HUES6 (cell line): ENCODE measurements around the gene KLHL35.
"Not testable (repeated sequence)": the region's sequence is repeated elsewhere in the genome, so short reads cannot be mapped to it uniquely, and the experiment has no call there.

Experiments
- H3K27ac ChIP-seq: 2 replicates; pipeline ENCODE4 v1.7.0; 2013; ENCODE audit warnings: low read depth, mild to moderate bottlenecking, low read length, inconsistent platforms
- H3K27me3 ChIP-seq: 2 replicates; pipeline ENCODE4 v1.6.1; 2013; ENCODE audit warnings: low read length; ENCODE audit not compliant: control insufficient read depth, insufficient read depth
- H3K36me3 ChIP-seq: 2 replicates; pipeline ENCODE4 v1.6.1; 2013; ENCODE audit warnings: low read length; ENCODE audit not compliant: control insufficient read depth, insufficient read depth
- H3K4me1 ChIP-seq: 2 replicates; pipeline ENCODE4 v1.6.1; 2013; ENCODE audit warnings: low read length; ENCODE audit not compliant: control insufficient read depth, insufficient read depth
- H3K4me3 ChIP-seq: 2 replicates; pipeline ENCODE4 v1.5.1; 2013; ENCODE audit warnings: low read depth, low read length
- H3K9ac ChIP-seq: one replicate; pipeline ENCODE4 v1.6.1; 2013; ENCODE audit warnings: mild to moderate bottlenecking, low read length
- H3K9me3 ChIP-seq: 2 replicates; pipeline ENCODE4 v1.6.1; 2013; ENCODE audit warnings: low read depth, low read length; ENCODE audit not compliant: control insufficient read depth, insufficient read depth

The KLHL35 gene

GRCh38 chr11:75421902-75422247 lies 11.1 kb downstream of the KLHL35 start:
- H3K27me3 ChIP-seq, result 0 out of 2 replicates have a peak, but pooled peaks cover 2% of the 10 kb centered on the region
- peaks cover 7% of the 10 kb centered on the region; the same call in 1 of the 2 replicates for H3K4me1 ChIP-seq
- H3K4me3 ChIP-seq, result no peak overlapping the region

DNA sequence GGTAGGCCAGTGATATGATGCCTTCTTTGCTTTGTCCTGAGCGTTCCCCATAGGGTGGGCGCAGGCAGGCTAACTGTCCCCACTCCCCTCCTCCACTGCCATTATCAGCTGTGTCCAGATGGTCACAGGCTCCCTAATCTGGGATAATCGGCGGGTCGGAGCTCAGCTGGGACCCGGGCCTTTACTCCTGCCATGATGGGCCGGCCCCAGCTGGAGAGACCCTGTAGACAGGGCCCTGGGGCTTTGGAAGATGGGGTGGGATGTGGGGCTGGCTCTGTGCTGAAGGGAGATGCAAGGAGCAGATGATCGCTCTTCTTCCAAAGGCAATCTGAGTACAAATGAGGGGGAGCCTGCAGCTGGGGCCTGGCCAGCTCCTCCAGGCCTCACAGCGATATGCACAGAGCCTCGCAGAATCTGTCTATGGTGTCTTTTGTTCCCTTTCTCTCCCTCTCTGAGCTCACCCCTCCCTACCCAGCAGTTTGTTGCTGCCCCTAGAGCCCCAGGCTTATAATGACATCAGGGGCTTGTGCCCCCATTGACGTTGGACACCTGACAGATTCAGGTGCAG lies 11.9 kb downstream of the KLHL35 start:
- Histone ChIP-seq H3K36me3 (peaks cover 35% of the 10 kb centered on the region), H3K4me3 (no peak overlapping the region), H3K27ac (no peak overlapping the region), H3K9me3 (no peaks in the 10 kb centered on the region), H3K9ac (no peak overlapping the region), H3K4me1 (peaks cover 7% of the 10 kb centered on the region; the same call in 1 of the 2 replicates), H3K27me3 (no peaks in the 10 kb centered on the region)

More at GRCh38 chr11:75421902-75422247, 11.1 kb downstream of the KLHL35 start:
- Histone ChIP-seq H3K36me3 (peaks cover 29% of the 10 kb centered on the region), H3K27ac (no peak overlapping the region), H3K9ac (no peak overlapping the region), H3K9me3 (no peaks in the 10 kb centered on the region)

DNA sequence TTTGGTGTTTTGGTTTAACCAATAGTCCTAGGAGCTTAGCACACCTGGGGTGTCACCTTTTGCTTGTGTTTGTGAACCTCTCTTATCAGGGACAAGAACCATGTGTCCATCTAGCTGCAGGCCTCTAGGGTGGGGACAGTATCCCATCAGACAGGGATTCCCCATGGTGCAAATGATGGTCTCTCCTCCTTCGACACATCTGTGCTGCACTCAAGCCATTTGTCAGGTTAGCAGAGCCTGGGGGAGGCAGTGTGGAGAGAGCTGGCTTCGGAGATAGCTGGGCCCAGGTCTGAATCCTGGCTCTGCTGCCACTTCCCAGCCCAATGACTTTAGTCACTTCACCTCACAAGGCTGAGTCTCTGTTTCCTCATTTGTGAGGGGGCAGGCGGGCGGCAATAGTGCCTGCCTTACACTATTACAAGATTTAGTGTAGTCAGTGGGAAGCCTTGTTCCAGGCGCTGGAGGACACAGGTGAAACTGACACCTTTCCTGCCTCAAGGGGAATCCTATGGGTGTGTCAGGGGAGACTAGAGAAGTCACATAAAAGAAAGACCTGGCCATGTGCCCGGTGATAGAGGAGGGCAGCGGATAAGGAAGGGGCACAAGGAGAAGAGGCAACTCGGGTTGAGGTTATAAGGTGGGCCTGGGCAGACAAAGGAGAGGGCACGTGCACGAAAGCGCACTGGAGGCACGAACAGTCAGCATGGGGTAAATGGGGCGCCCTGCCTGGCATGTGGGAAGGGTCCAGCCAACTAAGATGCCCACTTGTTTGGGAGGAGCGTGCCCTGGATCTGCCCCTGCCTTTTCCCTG lies 12.6 kb downstream of the KLHL35 start:
- Histone ChIP-seq H3K27ac (no peak overlapping the region), H3K4me1 (peaks cover 7% of the 10 kb centered on the region; the same call in 1 of the 2 replicates), H3K4me3 (no peak overlapping the region), H3K36me3 (peaks cover 40% of the 10 kb centered on the region), H3K9me3 (no peaks in the 10 kb centered on the region), H3K27me3 (no peaks in the 10 kb centered on the region), H3K9ac (no peak overlapping the region)

GRCh38 chr11:75413864-75414263 lies 19.1 kb downstream of the KLHL35 start:
- H3K27ac ChIP-seq, result no peak overlapping the region
- no peaks in the 10 kb centered on the region for H3K4me1 ChIP-seq
- H3K4me3 ChIP-seq, result no peak overlapping the region
- H3K9ac ChIP-seq, result no peak overlapping the region
- H3K36me3 ChIP-seq, result peaks cover 57% of the 10 kb centered on the region
- H3K27me3 ChIP-seq, result no peaks in the 10 kb centered on the region
- H3K9me3 ChIP-seq, result no peaks in the 10 kb centered on the region

- not testable (repeated sequence) for H3K27me3 ChIP-seq, H3K9me3 ChIP-seq, H3K27ac ChIP-seq, H3K4me1 ChIP-seq, H3K9ac ChIP-seq, H3K4me3 ChIP-seq
- peaks cover 63% of the 10 kb centered on the region for H3K36me3 ChIP-seq
Measured at GRCh38 chr11:75413146-75413545, 19.9 kb downstream of the KLHL35 start.

- H3K36me3 ChIP-seq, result peaks cover 69% of the 10 kb centered on the region
- not testable (repeated sequence) for H3K9me3 ChIP-seq, H3K4me1 ChIP-seq, H3K27me3 ChIP-seq, H3K27ac ChIP-seq, H3K9ac ChIP-seq, H3K4me3 ChIP-seq
Measured at GRCh38 chr11:75409971-75410370, 23.0 kb downstream of the KLHL35 start.

GRCh38 chr11:75408957-75409219 lies 24.1 kb downstream of the KLHL35 start:
- no peaks in the 10 kb centered on the region for H3K4me1 ChIP-seq
- no peaks in the 10 kb centered on the region for H3K27me3 ChIP-seq
- no peak overlapping the region for H3K4me3 ChIP-seq
- no peak overlapping the region for H3K27ac ChIP-seq
- H3K9me3 ChIP-seq, result no peaks in the 10 kb centered on the region
- peaks cover 72% of the 10 kb centered on the region for H3K36me3 ChIP-seq
- no peak overlapping the region for H3K9ac ChIP-seq

- peaks cover 6% of the 10 kb centered on the region; the same call in 1 of the 2 replicates for H3K4me1 ChIP-seq
- peaks cover 73% of the 10 kb centered on the region for H3K36me3 ChIP-seq
- no peak overlapping the region for H3K4me3 ChIP-seq
- H3K27ac ChIP-seq, result no peak overlapping the region
- no peaks in the 10 kb centered on the region for H3K9me3 ChIP-seq
- H3K27me3 ChIP-seq, result no peaks in the 10 kb centered on the region
- H3K9ac ChIP-seq, result no peak overlapping the region
Measured at GRCh38 chr11:75406338-75406777, 26.6 kb downstream of the KLHL35 start.

- Histone ChIP-seq H3K36me3 (peaks cover 90% of the 10 kb centered on the region), H3K27ac (no peak overlapping the region)
Measured at GRCh38 chr11:75403983-75404658, 28.9 kb downstream of the KLHL35 start.

GRCh38 chr11:75403037-75403436 lies 30.0 kb downstream of the KLHL35 start:
- Histone ChIP-seq H3K4me1 (peaks cover 6% of the 10 kb centered on the region; the same call in 1 of the 2 replicates), H3K9me3 (no peaks in the 10 kb centered on the region), H3K9ac (no peak overlapping the region), H3K4me3 (no peak overlapping the region), H3K27me3 (no peaks in the 10 kb centered on the region), H3K36me3 (peaks cover 82% of the 10 kb centered on the region), H3K27ac (no peak overlapping the region)

More at GRCh38 chr11:75403983-75404658, 28.9 kb downstream of the KLHL35 start:
- no peak overlapping the region for H3K4me3 ChIP-seq
- no peak overlapping the region for H3K9ac ChIP-seq
- H3K27me3 ChIP-seq, result no peaks in the 10 kb centered on the region
- H3K9me3 ChIP-seq, result no peaks in the 10 kb centered on the region
- peaks cover 6% of the 10 kb centered on the region; the same call in 1 of the 2 replicates for H3K4me1 ChIP-seq
